Measurements from ENCODE around the gene LMBR1. TPM values are rescaled to one million over a fixed set of nuclear protein-coding genes. Genes with fewer than 3 reads are reported as not detected.
"Not testable (repeated sequence)": the region's sequence is repeated elsewhere in the genome, so short reads cannot be mapped to it uniquely, and the experiment has no call there.

The LMBR1 gene
- polyA plus RNA-seq, 3 donors = 14.8 to 24.4 (median 21.2) TPM

GRCh38 chr7:156702399-156702798 is 190.6 kb downstream of the LMBR1 start:
- H3K27ac ChIP-seq (ENCODE audit: low read depth in 1 of 2, low read length in 2 of 2) = no peak overlapping the region
- no peak overlapping the region for H3K27ac Mint-ChIP-seq
- H3K4me3 Mint-ChIP-seq = no peak overlapping the region
- H3K9ac ChIP-seq (ENCODE audit: insufficient read depth, low read length, poor library complexity, severe bottlenecking) = no peak overlapping the region
- intact Hi-C loops (cut with micrococcal nuclease) = no loop called here
- peaks cover 5% of the 10 kb centered on the region for H3K4me1 Mint-ChIP-seq
- no peaks in the 10 kb centered on the region for H3K79me2 ChIP-seq (ENCODE audit: insufficient read depth, low read length)
- H3K4me1 ChIP-seq (ENCODE audit: control insufficient read depth in 1 of 2, insufficient read depth in 2 of 2, low read length in 2 of 2) = no peaks in the 10 kb centered on the region
- DNase-seq = no peak
- no peak overlapping the region for H2AFZ ChIP-seq (ENCODE audit: insufficient read depth, low read depth, low read length, poor library complexity, severe bottlenecking)
- peaks cover 46 to 49% of the 10 kb centered on the region in 2 donors for H3K36me3 Mint-ChIP-seq
- TF ChIP-seq CTCF (IDR thresholded peaks at IDR 0.05) = no peak
- no peak overlapping the region for H3K4me3 ChIP-seq (replicated peaks in 1 of 3; ENCODE audit: low read depth in 2 of 3, low read length in 3 of 3)
- no peaks in the 10 kb centered on the region for H3K27me3 ChIP-seq (ENCODE audit: control insufficient read depth in 2 of 2, insufficient read depth in 2 of 2, low read length in 2 of 2)
- peaks cover 14 to 27% of the 10 kb centered on the region in 2 donors for H3K9me3 ChIP-seq (replicated peaks in 1 of 2; ENCODE audit: control insufficient read depth in 1 of 2, insufficient read depth in 1 of 2, low read length in 2 of 2)
- peaks cover 0 to 2% (median 1%) of the 10 kb centered on the region in 3 donors for H3K27me3 Mint-ChIP-seq (ENCODE audit: low read depth in 3 of 3)
- H3K9me3 Mint-ChIP-seq = peaks cover 23 to 52% (median 35%) of the 10 kb centered on the region in 7 donors
- peaks cover 0 to 44% of the 10 kb centered on the region in 2 donors for H3K36me3 ChIP-seq (replicated peaks in 1 of 2; ENCODE audit: control insufficient read depth in 1 of 2, insufficient read depth in 2 of 2, low read length in 2 of 2)
- no peak overlapping the region for H3K4me2 ChIP-seq (replicated peaks; ENCODE audit: extremely low read depth, low read length, poor library complexity, severe bottlenecking)
- H4K20me1 ChIP-seq (ENCODE audit: insufficient read depth, low read length) = no peaks in the 10 kb centered on the region

GRCh38 chr7:156701787-156702186 is 191.2 kb downstream of the LMBR1 start:
- H2AFZ ChIP-seq (ENCODE audit: insufficient read depth, low read depth, low read length, poor library complexity, severe bottlenecking); H3K4me1 ChIP-seq (ENCODE audit: control insufficient read depth in 1 of 2, insufficient read depth in 2 of 2, low read length in 2 of 2); DNase-seq; H3K79me2 ChIP-seq (ENCODE audit: insufficient read depth, low read length); H3K27ac ChIP-seq (ENCODE audit: low read depth in 1 of 2, low read length in 2 of 2); H4K20me1 ChIP-seq (ENCODE audit: insufficient read depth, low read length); H3K9ac ChIP-seq (ENCODE audit: insufficient read depth, low read length, poor library complexity, severe bottlenecking); H3K4me1 Mint-ChIP-seq; H3K4me3 ChIP-seq (replicated peaks in 1 of 3; ENCODE audit: low read depth in 2 of 3, low read length in 3 of 3); H3K4me2 ChIP-seq (replicated peaks; ENCODE audit: extremely low read depth, low read length, poor library complexity, severe bottlenecking); H3K4me3 Mint-ChIP-seq; H3K27ac Mint-ChIP-seq; H3K27me3 ChIP-seq (ENCODE audit: control insufficient read depth in 2 of 2, insufficient read depth in 2 of 2, low read length in 2 of 2); intact Hi-C loops (cut with micrococcal nuclease); H3K27me3 Mint-ChIP-seq (ENCODE audit: low read depth in 3 of 3): not testable (repeated sequence)
- Mint-ChIP-seq H3K9me3 (peaks cover 26 to 58% (median 41%) of the 10 kb centered on the region in 7 donors), H3K36me3 (peaks cover 48 to 52% of the 10 kb centered on the region in 2 donors)
- WGBS (ENCODE audit: insufficient coverage) = no CpG with 5 or more reads among the region's 1 CpG
- Histone ChIP-seq H3K9me3 (replicated peaks in 1 of 2; ENCODE audit: control insufficient read depth in 1 of 2, insufficient read depth in 1 of 2, low read length in 2 of 2) (peaks cover 20 to 32% of the 10 kb centered on the region in 2 donors), H3K36me3 (replicated peaks in 1 of 2; ENCODE audit: control insufficient read depth in 1 of 2, insufficient read depth in 2 of 2, low read length in 2 of 2) (peaks cover 0 to 44% of the 10 kb centered on the region in 2 donors)

GRCh38 chr7:156698512-156698911 is 194.5 kb downstream of the LMBR1 start:
- H3K4me3 ChIP-seq (replicated peaks in 1 of 3; ENCODE audit: low read depth in 2 of 3, low read length in 3 of 3); H2AFZ ChIP-seq (ENCODE audit: insufficient read depth, low read depth, low read length, poor library complexity, severe bottlenecking); H3K27me3 ChIP-seq (ENCODE audit: control insufficient read depth in 2 of 2, insufficient read depth in 2 of 2, low read length in 2 of 2); H4K20me1 ChIP-seq (ENCODE audit: insufficient read depth, low read length); H3K27ac ChIP-seq (ENCODE audit: low read depth in 1 of 2, low read length in 2 of 2); H3K27ac Mint-ChIP-seq; intact Hi-C loops (cut with micrococcal nuclease); DNase-seq; H3K4me3 Mint-ChIP-seq; H3K27me3 Mint-ChIP-seq (ENCODE audit: low read depth in 3 of 3); H3K4me2 ChIP-seq (replicated peaks; ENCODE audit: extremely low read depth, low read length, poor library complexity, severe bottlenecking); H3K4me1 ChIP-seq (ENCODE audit: control insufficient read depth in 1 of 2, insufficient read depth in 2 of 2, low read length in 2 of 2); H3K4me1 Mint-ChIP-seq; H3K9ac ChIP-seq (ENCODE audit: insufficient read depth, low read length, poor library complexity, severe bottlenecking); H3K79me2 ChIP-seq (ENCODE audit: insufficient read depth, low read length): not testable (repeated sequence)
- H3K36me3 Mint-ChIP-seq = peaks cover 32 to 50% of the 10 kb centered on the region in 2 donors
- WGBS (ENCODE audit: insufficient coverage) = 93% methylated on average over 3 of the region's 4 CpGs
- Histone ChIP-seq H3K9me3 (replicated peaks in 1 of 2; ENCODE audit: control insufficient read depth in 1 of 2, insufficient read depth in 1 of 2, low read length in 2 of 2) (peaks cover 31 to 40% of the 10 kb centered on the region in 2 donors), H3K36me3 (replicated peaks in 1 of 2; ENCODE audit: control insufficient read depth in 1 of 2, insufficient read depth in 2 of 2, low read length in 2 of 2) (peaks cover 0 to 39% of the 10 kb centered on the region in 2 donors)
- peaks cover 27 to 58% (median 53%) of the 10 kb centered on the region in 7 donors for H3K9me3 Mint-ChIP-seq

- H4K20me1 ChIP-seq (ENCODE audit: insufficient read depth, low read length); H3K4me2 ChIP-seq (replicated peaks; ENCODE audit: extremely low read depth, low read length, poor library complexity, severe bottlenecking); H3K27ac ChIP-seq (ENCODE audit: low read depth in 1 of 2, low read length in 2 of 2); H3K27me3 ChIP-seq (ENCODE audit: control insufficient read depth in 2 of 2, insufficient read depth in 2 of 2, low read length in 2 of 2); H3K4me3 Mint-ChIP-seq; H3K4me3 ChIP-seq (replicated peaks in 1 of 3; ENCODE audit: low read depth in 2 of 3, low read length in 3 of 3); H3K4me1 Mint-ChIP-seq; H3K4me1 ChIP-seq (ENCODE audit: control insufficient read depth in 1 of 2, insufficient read depth in 2 of 2, low read length in 2 of 2); H3K79me2 ChIP-seq (ENCODE audit: insufficient read depth, low read length); DNase-seq; H3K27ac Mint-ChIP-seq; H3K9ac ChIP-seq (ENCODE audit: insufficient read depth, low read length, poor library complexity, severe bottlenecking); intact Hi-C loops (cut with micrococcal nuclease); H3K27me3 Mint-ChIP-seq (ENCODE audit: low read depth in 3 of 3); H2AFZ ChIP-seq (ENCODE audit: insufficient read depth, low read depth, low read length, poor library complexity, severe bottlenecking): not testable (repeated sequence)
- peaks cover 31 to 32% of the 10 kb centered on the region in 2 donors for H3K9me3 ChIP-seq (replicated peaks in 1 of 2; ENCODE audit: control insufficient read depth in 1 of 2, insufficient read depth in 1 of 2, low read length in 2 of 2)
- peaks cover 25 to 47% of the 10 kb centered on the region in 2 donors for H3K36me3 Mint-ChIP-seq
- peaks cover 27 to 54% (median 49%) of the 10 kb centered on the region in 7 donors for H3K9me3 Mint-ChIP-seq
- H3K36me3 ChIP-seq (replicated peaks in 1 of 2; ENCODE audit: control insufficient read depth in 1 of 2, insufficient read depth in 2 of 2, low read length in 2 of 2) = peaks cover 0 to 29% of the 10 kb centered on the region in 2 donors
- WGBS (ENCODE audit: insufficient coverage) = 100% methylated on average over 4 of the region's 9 CpGs
Measured at GRCh38 chr7:156697283-156697682, 195.7 kb downstream of the LMBR1 start.

All from CD14-positive monocyte (primary cell).